ENCODE results near the gene AFF1. TPM values are rescaled to one million over a fixed set of nuclear protein-coding genes. Genes with fewer than 3 reads are reported as not detected.

The AFF1 gene
- total RNA-seq, 1 donor from 2014 or later = 99.9 TPM

GRCh38 chr4:87029356-87029755 lies 94.5 kb downstream of the AFF1 start:
- Histone ChIP-seq H3K27me3 (no peaks in the 10 kb centered on the region), H3K9me3 (no peaks in the 10 kb centered on the region), H3K4me1 (peaks cover 97% of the 10 kb centered on the region), H3K36me3 (no peaks in the 10 kb centered on the region), H3K27ac (peak overlapping the region; percentile 76), H3K4me3 (no peak overlapping the region)
- peak in 1 of 2 donors; percentile 49 for TF ChIP-seq POLR2AphosphoS5 (IDR thresholded peaks at IDR 0.05; ENCODE audit: insufficient read depth in 1 of 2, low read depth in 1 of 2)
- TF ChIP-seq CTCF (IDR thresholded peaks at IDR 0.05) = no peak
- DNase-seq (ENCODE audit: extremely low spot score in 2 of 2) = no peak
- intact Hi-C loops (cut with DNase I) = no loop called here

GRCh38 chr4:87030124-87030523 lies 95.3 kb downstream of the AFF1 start:
- Histone ChIP-seq H3K36me3 (no peaks in the 10 kb centered on the region), H3K4me3 (no peak overlapping the region), H3K4me1 (peaks cover 97% of the 10 kb centered on the region), H3K27ac (peak overlapping the region; percentile 76), H3K27me3 (no peaks in the 10 kb centered on the region), H3K9me3 (no peaks in the 10 kb centered on the region)
- intact Hi-C loops (cut with DNase I) = no loop called here
- no peak for DNase-seq (ENCODE audit: extremely low spot score in 2 of 2)
- TF ChIP-seq CTCF (IDR thresholded peaks at IDR 0.05) (no peak), POLR2AphosphoS5 (IDR thresholded peaks at IDR 0.05; ENCODE audit: insufficient read depth in 1 of 2, low read depth in 1 of 2) (no peak), POLR2A (IDR thresholded peaks at IDR 0.05) (no peak)

- Histone ChIP-seq H3K36me3 (no peaks in the 10 kb centered on the region), H3K9me3 (no peaks in the 10 kb centered on the region), H3K27ac (peak overlapping the region; percentile 76), H3K4me3 (peak overlapping the region in 1 of 2 donors; percentile 2), H3K4me1 (peaks cover 97% of the 10 kb centered on the region), H3K27me3 (no peaks in the 10 kb centered on the region)
- intact Hi-C loops (cut with DNase I) = no loop called here
- no peak for DNase-seq (ENCODE audit: extremely low spot score in 2 of 2)
- no peak for TF ChIP-seq POLR2AphosphoS5 (IDR thresholded peaks at IDR 0.05; ENCODE audit: insufficient read depth in 1 of 2, low read depth in 1 of 2)
- TF ChIP-seq POLR2A (IDR thresholded peaks at IDR 0.05) = no peak
- TF ChIP-seq CTCF (IDR thresholded peaks at IDR 0.05) = no peak
Measured at GRCh38 chr4:87030755-87031441, 96.1 kb downstream of the AFF1 start.

DNA sequence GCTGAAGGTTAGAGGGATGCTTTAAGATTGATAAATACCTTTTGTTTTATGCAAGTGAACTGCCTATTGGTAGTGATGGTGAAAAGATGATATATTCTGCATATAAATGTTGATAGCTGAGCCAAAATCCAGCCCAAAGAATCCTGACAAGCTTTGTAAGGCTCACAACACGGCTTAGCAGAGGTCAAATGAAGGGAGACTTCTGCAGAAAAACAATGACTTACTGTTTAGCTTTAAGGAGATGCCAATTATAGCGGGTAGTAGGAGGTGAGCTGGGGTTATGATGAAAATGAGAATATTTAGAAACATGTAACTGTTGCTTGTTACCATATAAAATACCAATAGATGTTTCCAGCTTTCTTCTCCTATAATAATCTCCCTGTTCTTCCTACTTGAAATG lies 97.1 kb downstream of the AFF1 start:
- no peak for TF ChIP-seq POLR2A (IDR thresholded peaks at IDR 0.05)
- TF ChIP-seq CTCF (IDR thresholded peaks at IDR 0.05) = no peak
- TF ChIP-seq POLR2AphosphoS5 (IDR thresholded peaks at IDR 0.05; ENCODE audit: insufficient read depth in 1 of 2, low read depth in 1 of 2) = no peak
- Histone ChIP-seq H3K27me3 (no peaks in the 10 kb centered on the region), H3K36me3 (no peaks in the 10 kb centered on the region), H3K9me3 (no peaks in the 10 kb centered on the region), H3K4me3 (peak overlapping the region in 1 of 2 donors; percentile 6), H3K27ac (peak overlapping the region; percentile 76), H3K4me1 (peaks cover 97% of the 10 kb centered on the region)
- DNase-seq (ENCODE audit: extremely low spot score in 2 of 2) = no peak
- intact Hi-C loops (cut with DNase I) = no loop called here

- peaks cover 100% of the 10 kb centered on the region for H3K4me1 ChIP-seq
- peak overlapping the region; percentile 76 for H3K27ac ChIP-seq
- H3K4me3 ChIP-seq = peak overlapping the region in 1 of 2 donors; percentile 6
- no peaks in the 10 kb centered on the region for H3K36me3 ChIP-seq
- no peaks in the 10 kb centered on the region for H3K9me3 ChIP-seq
- no peak for DNase-seq (ENCODE audit: extremely low spot score in 2 of 2)
- TF ChIP-seq POLR2A (IDR thresholded peaks at IDR 0.05) (no peak), POLR2AphosphoS5 (IDR thresholded peaks at IDR 0.05; ENCODE audit: insufficient read depth in 1 of 2, low read depth in 1 of 2) (peak in 1 of 2 donors; percentile 47), CTCF (IDR thresholded peaks at IDR 0.05) (no peak)
- no peaks in the 10 kb centered on the region for H3K27me3 ChIP-seq
- intact Hi-C loops (cut with DNase I) = no loop called here
Measured at GRCh38 chr4:87032884-87033533, 98.2 kb downstream of the AFF1 start.
